Vagina (tissue), 2 donors: Measurements from ENCODE around the gene ICA1L. TPM values are rescaled to one million over a fixed set of nuclear protein-coding genes. Genes with fewer than 3 reads are reported as not detected.

Experiments
- DNase-seq, 2 donors: peaks; one replicate each; pipeline ENCODE4 v3.0.0-alpha.2; 2017; ENCODE audit errors: extremely low spot score in 2 of 2
- H3K27ac ChIP-seq: fragments of 200-600 bp; sonication (generic); one replicate; pipeline ENCODE4 v1.5.1; 2019
- H3K27me3 ChIP-seq: fragments of 200-600 bp; sonication (generic); one replicate; pipeline ENCODE4 v1.5.1; 2019
- H3K36me3 ChIP-seq, 2 donors: fragments of 200-600 bp; sonication (generic); one replicate each; pipeline ENCODE4 v1.5.1; 2017 to 2019
- H3K4me1 ChIP-seq: fragments of 200-600 bp; sonication (generic); one replicate; pipeline ENCODE4 v1.5.1; 2019
- H3K4me3 ChIP-seq, 2 donors: fragments of 200-600 bp; sonication (generic); 1 replicate in 1 of 2; 2 replicates in 1 of 2; pipeline ENCODE4 v1.5.1; 2016 to 2019
- H3K9me3 ChIP-seq: fragments of 200-600 bp; sonication (generic); one replicate; pipeline ENCODE4 v1.5.1; 2019
- CTCF ChIP-seq, 3 experiments: fragments of 450-650 bp in 2 of 3; fragments of 200-600 bp in 1 of 3; sonication (generic) in 1 of 3; IDR thresholded peaks; one replicate each; pipeline ENCODE4 v1.5.1; 2017 to 2019; ENCODE audit warnings: antibody characterized with exemption in 3 of 3, mild to moderate bottlenecking in 2 of 3, moderate library complexity in 2 of 3
- POLR2A ChIP-seq, 2 donors: fragments of 450-650 bp; IDR thresholded peaks; one replicate each; pipeline ENCODE4 v1.6.1; 2017; ENCODE audit warnings: antibody characterized with exemption in 2 of 2, mild to moderate bottlenecking in 2 of 2, moderate library complexity in 2 of 2
- POLR2AphosphoS5 ChIP-seq, 2 donors: sonication (generic); formaldehyde crosslinking; IDR thresholded peaks; one replicate each; pipeline ENCODE4 v1.9.0; 2017; ENCODE audit warnings: antibody characterized with exemption in 2 of 2, mild to moderate bottlenecking in 2 of 2, low read depth in 1 of 2; ENCODE audit not compliant: insufficient read depth in 1 of 2
- intact Hi-C: fragments of 100-400 bp; cut with DNase I; formaldehyde crosslinking; loops from one replicate; pipeline ENCODE4 v1.15.1; 2023
- total RNA-seq: library from RNA; depleted of rRNA; stranded (reverse); fragments of >200 nt; gene quantifications from one replicate; pipeline ENCODE4 v1.2.3, GENCODE V29; 2016

Gene ICA1L
- total RNA-seq, 1 donor from 2014 or later = 21.6 TPM

- H3K4me3 ChIP-seq = no peak overlapping the region
- H3K27me3 ChIP-seq = no peaks in the 10 kb centered on the region
- no peak for TF ChIP-seq POLR2AphosphoS5 (IDR thresholded peaks at IDR 0.05; ENCODE audit: insufficient read depth in 1 of 2, low read depth in 1 of 2)
- no peak for TF ChIP-seq CTCF (IDR thresholded peaks at IDR 0.05)
- H3K27ac ChIP-seq = no peak overlapping the region
- H3K9me3 ChIP-seq = no peaks in the 10 kb centered on the region
- DNase-seq = no peak
- no peaks in the 10 kb centered on the region for H3K36me3 ChIP-seq
- no peaks in the 10 kb centered on the region for H3K4me1 ChIP-seq
- intact Hi-C loops = no loop called here
Observed at GRCh38 chr2:202822411-202822810, 49.2 kb downstream of the ICA1L start.

GRCh38 chr2:202821206-202822160, 50.1 kb downstream of the ICA1L start:
- TF ChIP-seq CTCF (IDR thresholded peaks at IDR 0.05) (no peak), POLR2A (IDR thresholded peaks at IDR 0.05) (no peak), POLR2AphosphoS5 (IDR thresholded peaks at IDR 0.05; ENCODE audit: insufficient read depth in 1 of 2, low read depth in 1 of 2) (no peak)
- no peaks in the 10 kb centered on the region for H3K36me3 ChIP-seq
- no peaks in the 10 kb centered on the region for H3K27me3 ChIP-seq
- intact Hi-C loops = no loop called here
- no peaks in the 10 kb centered on the region for H3K9me3 ChIP-seq
- no peak overlapping the region for H3K4me3 ChIP-seq
- DNase-seq = no peak
- no peak overlapping the region for H3K27ac ChIP-seq
- peaks cover 2% of the 10 kb centered on the region for H3K4me1 ChIP-seq

GRCh38 chr2:202818321-202818720, 53.2 kb downstream of the ICA1L start:
- peaks cover 16% of the 10 kb centered on the region for H3K4me1 ChIP-seq
- intact Hi-C loops = no loop called here
- no peaks in the 10 kb centered on the region for H3K9me3 ChIP-seq
- no peak overlapping the region for H3K27ac ChIP-seq
- H3K4me3 ChIP-seq = no peak overlapping the region
- no peaks in the 10 kb centered on the region for H3K36me3 ChIP-seq
- DNase-seq = no peak
- H3K27me3 ChIP-seq = no peaks in the 10 kb centered on the region
- TF ChIP-seq CTCF (IDR thresholded peaks at IDR 0.05) (no peak), POLR2A (IDR thresholded peaks at IDR 0.05) (no peak), POLR2AphosphoS5 (IDR thresholded peaks at IDR 0.05; ENCODE audit: insufficient read depth in 1 of 2, low read depth in 1 of 2) (no peak)

- Histone ChIP-seq H3K4me1 (peaks cover 16% of the 10 kb centered on the region), H3K27ac (no peak overlapping the region), H3K27me3 (no peaks in the 10 kb centered on the region), H3K36me3 (no peaks in the 10 kb centered on the region), H3K9me3 (no peaks in the 10 kb centered on the region), H3K4me3 (no peak overlapping the region)
- no peak for TF ChIP-seq CTCF (IDR thresholded peaks at IDR 0.05)
- TF ChIP-seq POLR2AphosphoS5 (IDR thresholded peaks at IDR 0.05; ENCODE audit: insufficient read depth in 1 of 2, low read depth in 1 of 2) = no peak
- no peak for TF ChIP-seq POLR2A (IDR thresholded peaks at IDR 0.05)
- DNase-seq = no peak
- intact Hi-C loops = no loop called here
Observed at GRCh38 chr2:202817771-202818170, 53.8 kb downstream of the ICA1L start.
